GM21526 (cell line): ENCODE measurements around the gene TUSC7.

ENCODE experiments used
- ATAC-seq: cut with Tn5 transposase; IDR thresholded peaks from one replicate; pipeline ENCODE4 v1.9.1; 2021; ENCODE audit warnings: moderate library complexity; ENCODE audit not compliant: unreplicated experiment, low FRiP score

The TUSC7 gene

DNA sequence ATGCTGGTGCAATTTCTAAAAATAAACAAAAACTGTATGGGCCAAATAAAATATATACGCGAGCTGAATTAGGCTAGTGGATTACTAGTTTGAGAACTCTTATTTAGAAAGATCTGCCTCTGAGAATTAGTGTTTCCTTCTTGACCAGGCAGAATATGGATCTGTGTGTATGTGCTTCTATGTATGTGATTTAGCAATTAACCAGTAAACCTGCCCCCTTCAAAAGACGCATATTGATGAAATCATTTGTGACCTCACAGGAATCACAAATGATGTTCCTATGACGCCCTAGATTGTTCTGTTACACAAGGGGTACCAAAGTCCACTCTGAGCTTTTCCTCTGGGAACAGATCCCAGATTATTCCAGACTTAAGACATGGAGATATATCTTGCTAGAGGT lies at the start of gene TUSC7:
TSS of gene TUSC7 (plus strand) at position 301 of the 400 bp plus-strand sequence.
- no peak for ATAC-seq

DNA sequence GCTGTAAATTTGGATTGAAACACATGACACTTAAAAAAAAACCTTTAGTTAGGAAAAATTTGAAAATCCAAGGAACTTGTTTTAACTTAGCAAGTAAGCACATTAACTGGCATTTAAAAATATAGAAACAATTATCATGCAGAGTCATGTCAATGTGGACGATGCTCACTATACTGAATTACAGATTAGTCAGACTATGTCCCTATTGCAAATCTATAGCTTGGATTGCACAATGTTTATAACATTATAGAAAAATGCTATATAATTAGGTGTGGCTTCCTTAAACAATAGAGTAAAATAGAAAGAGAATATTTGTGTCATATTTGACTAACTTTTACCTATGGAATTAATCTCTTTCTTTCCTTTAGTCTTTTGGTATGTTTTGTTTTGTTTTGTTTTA lies 48.4 kb upstream of the TUSC7 start:
- ATAC-seq: no peak

DNA sequence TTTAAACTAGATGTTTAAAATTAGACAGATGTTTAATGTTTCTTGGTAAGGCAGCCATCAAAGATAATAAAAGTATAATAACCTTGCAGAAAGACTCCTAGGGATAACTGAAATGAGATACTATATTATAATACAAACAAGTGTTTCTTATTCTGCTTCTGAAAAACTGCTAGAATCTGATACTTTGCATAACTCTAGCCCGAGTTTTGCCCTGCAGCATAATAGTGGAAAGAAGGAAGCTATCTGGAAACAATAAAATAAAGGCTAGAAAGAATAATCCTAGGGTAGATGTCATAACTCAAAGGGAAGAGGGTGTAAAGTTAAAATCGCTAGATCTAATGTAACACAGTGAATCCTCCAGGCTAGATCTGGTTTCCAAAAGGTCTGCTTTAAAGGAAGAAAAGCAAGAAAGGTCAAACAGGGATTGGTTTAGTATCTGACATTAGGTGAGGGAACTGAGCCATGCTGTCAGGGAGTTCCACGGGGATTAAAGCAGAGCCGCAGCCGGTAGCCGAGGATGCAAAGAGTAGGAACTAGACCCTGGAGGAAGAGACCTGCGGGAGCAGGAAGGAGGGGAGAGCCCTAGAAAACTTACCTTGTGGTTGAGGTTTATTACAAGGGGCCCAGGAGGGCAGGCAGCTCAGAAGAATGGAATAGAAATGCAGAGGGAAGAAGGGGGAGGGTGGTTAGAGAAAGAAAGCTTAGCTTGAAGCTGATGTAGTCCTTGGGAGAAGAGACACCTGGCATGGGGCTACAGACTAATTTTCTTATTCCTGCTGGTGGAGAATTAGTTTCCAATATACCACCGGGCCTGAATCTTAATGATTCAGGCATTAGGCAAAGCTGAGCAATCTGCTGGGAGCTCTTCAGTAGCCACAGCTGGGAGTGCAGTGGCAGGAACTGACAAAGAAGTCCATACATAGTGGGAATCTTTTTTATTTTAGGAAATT lies 46.1 kb upstream of the TUSC7 start:
- ATAC-seq: no peak

DNA sequence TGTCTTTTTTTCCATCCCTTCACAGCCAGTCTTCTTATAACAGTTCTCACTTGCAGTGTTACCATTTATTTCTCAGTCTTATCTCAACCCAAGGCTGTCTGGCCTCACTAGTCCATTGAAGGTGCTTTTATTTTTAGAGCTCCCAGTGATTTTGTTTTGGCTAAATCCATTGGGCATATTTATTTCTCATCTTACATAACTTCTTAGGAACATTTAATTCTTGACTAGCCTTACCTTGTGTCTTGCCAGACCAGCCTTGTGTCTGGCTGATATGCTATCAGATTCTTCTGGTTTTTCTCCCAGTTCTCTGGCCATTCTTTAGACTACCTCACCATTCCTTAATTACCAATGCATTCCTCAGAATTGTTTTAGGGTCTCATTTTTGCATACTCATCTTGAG lies 42.3 kb upstream of the TUSC7 start:
- no peak for ATAC-seq

DNA sequence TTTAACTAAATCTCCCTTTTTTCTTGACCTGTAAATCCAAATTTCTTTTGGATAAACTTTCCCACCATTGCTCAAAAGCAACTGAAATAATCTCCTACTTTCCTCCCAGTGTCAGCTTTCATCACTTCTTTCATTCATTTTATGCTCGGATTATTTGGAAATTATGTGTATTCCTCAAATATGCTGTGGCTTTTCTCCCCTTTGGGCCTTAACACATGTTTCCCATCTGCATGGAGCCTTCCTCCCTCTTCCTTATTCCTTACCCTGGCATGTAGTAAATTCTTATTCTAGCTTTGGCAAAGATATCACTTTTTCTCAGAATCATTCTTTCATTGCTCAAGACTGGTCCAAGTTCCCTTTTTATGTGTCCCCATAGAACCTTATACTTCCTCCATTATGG lies 41.8 kb upstream of the TUSC7 start:
- ATAC-seq: no peak

DNA sequence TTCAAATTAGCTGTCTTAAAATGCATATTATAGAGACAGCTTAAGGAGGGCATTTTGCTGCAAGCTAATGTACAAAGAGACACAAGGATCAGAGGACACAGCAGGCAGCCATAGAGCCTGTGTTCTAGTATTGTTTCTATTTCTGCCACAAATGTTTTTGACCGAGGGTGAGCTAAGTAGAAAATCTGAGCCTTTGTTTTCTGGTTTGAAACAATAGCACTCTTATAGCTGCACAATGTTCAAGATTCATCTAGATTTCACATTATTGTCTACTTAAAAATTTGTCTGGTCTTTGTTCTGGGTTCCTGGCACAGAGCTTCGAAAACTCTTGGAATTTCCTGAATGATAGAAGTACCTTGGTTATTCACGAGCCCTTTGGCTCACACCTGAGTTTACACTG lies 40.0 kb upstream of the TUSC7 start:
- ATAC-seq: no peak

DNA sequence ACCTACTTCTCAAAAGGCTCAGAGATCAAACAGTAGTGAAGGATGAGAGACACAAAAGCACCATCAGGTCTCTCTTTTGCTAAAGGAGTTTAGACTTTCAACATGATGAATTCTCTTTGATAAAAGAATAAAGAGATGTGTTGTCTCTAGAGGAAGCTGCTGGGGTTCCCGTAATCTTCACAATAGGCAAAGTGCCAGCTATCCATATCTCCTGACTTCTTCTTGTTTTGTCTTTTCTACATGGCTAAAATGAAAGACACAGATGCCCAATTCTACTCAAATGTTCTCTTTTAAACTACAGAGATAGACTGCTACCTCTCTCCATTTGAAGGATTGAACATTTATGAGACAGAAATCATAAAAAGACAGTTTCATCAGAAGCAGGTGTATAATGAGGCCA lies 38.4 kb upstream of the TUSC7 start:
- no peak for ATAC-seq

DNA sequence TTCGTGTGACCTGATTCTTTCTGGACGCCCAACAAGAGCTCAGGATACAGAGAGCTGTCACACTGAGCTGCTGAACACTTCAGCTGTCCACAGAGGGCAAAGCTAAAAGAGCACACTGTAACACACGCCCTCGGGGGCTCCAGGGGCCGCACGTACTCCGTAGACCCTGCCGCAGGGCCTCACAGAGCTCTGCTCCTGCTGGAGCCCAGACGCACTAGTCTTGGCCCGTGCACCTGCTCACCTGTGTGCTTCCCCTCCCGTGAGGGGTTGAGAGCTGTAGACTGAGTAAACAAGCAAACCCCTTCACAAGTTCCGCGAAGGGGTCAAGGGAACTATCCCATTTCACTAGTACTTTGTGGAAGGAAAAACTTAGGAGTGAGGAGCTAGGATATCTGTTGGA lies 30.7 kb upstream of the TUSC7 start:
- ATAC-seq: no peak

DNA sequence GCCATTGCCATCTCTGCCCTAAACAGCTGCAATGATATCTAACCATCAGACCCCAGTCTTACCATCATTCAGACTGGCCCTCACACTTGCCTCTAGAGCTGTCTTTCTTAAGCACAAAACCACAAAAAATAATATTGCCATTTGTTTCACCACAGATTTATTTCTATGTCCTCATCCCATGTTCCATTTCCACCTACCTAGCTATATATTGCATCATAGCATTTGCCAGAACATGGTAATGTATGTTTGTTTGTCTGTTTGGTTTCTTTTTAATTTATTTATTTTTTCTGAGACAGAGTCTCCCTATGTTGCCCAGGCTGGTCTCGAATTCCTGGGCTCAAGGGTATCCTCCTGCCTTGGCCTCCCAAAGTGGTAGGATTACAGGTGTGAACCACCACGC lies 18.5 kb upstream of the TUSC7 start:
- ATAC-seq: no peak

DNA sequence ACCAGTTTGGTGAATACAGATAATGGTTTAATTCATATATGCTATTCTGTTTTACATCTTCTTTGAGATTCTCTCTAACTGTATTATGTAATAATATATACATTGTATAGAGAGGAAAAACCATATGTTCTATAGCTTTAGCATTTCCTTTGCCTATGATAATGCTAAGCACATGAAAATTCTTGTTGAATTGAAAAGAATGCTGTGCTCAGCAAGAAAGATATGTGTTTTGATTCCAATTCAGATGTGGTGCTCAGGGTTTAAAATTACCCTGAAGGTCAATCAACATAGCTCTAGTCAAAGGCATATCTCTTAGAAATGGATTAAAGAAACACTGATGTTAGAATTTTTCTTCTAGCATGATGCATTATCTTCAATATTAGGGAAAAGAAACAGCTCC lies 8.5 kb upstream of the TUSC7 start:
- no peak for ATAC-seq

DNA sequence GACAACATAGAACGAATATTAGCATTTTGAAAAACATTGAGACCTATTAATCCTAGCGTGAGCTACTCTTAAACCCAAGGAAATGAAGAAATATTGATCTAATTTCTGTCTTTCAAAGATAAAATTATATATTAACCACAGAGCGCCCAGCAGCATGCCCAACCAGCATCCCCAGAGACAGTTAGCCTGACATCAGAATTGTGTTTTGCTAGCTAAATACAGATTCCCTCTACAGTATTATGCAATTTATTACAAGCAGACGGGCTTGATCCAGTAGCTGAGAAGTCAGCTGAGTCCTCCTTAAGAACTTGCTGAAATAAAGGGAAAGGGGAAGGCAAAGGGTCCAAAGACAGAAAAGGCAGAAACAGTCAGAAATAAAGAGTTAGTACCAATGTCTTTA lies 7.2 kb upstream of the TUSC7 start:
- ATAC-seq: no peak

DNA sequence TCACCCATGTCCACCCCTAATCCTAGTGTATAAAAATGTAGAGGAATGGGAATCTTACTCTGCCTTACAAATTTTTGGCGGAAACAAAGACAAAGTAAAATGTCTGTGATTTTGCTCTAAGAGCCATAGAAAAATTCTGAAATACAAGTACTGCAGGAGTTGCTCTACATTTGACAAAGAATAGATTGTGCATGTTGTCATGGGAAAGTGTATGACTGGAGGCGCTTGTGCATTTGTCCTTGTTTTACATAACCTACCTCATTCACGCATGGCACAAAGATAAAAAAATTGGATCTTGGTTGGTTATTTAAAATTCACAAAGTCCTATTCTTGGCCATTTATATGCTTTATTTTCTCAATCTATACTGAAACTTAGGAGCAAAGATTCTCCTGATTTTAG lies 2.0 kb upstream of the TUSC7 start:
- ATAC-seq: no peak

DNA sequence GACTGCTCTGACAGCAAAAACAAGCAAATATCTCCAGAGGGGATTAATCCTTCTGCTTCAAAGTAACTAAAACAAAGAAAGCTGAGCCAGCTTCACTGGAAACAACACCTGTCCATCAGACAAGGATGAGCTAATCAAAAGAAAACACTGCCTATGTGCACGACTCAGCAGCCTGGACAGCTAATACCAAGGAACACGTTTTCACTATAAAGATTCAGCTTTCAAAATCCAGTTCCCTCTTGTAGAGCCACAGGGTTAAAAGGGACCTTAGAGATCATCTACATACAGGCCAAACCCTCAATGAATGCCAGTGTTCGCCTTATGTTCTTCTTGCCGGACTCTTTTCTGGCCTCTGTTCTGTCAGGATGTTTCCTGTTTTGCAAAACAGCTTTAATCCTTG lies 6.9 kb downstream of the TUSC7 start:
- ATAC-seq: no peak

DNA sequence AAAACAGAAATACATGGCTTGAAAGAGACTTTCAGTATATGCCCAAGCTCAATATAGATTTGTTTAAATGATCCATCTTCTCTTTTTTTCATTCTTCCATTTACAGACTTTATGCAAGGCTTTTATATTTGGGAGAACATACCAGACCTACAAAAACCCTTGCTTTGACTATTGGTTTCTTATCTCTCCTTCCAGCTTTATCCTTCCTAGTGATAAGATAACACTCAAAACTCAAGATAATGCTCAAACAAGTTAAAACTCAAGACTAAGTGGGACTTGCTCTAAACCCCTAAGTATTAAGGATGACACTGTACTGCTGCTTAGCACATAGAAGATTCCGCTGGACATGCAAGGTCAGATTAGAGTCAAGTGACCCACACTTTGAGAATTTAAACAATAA lies 8.0 kb downstream of the TUSC7 start:
- no peak for ATAC-seq

DNA sequence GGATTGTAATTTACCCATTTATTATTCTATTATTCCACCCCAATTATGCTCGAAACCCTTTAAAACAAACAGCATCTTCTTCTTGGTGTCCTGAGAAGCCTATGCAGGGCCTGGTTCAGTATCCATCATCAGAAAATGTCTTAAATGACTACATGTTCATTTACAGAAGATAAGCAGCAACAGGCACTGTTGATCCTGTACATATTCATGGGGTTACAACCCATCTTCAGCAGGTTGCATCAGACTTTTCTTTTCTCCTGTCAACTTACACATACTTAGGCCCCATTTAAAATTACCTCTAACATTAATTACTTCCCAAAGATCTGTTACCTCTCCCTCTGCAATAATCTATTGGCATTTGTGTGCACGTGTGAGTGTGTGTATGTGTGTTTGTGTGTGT lies 18.9 kb downstream of the TUSC7 start:
- ATAC-seq: no peak

DNA sequence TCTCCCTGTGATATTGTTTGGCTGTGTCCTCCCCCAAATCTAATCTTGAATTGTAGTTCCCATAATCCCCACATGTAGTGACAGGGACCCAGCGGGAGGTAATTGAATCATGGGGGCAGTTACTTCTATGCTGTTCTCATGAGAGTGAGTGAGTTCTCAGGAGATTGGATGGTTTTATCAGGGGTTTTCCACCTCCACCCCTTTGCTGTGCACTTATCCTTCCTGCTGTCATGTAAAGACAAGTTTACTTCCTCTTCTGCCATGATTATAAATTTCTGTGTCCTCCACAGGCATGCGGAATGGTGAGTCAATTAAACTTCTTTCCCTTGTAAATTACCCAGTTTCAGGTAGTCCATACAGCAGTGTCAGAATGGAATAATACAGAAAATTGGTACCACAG lies 24.7 kb downstream of the TUSC7 start:
- ATAC-seq: no peak

DNA sequence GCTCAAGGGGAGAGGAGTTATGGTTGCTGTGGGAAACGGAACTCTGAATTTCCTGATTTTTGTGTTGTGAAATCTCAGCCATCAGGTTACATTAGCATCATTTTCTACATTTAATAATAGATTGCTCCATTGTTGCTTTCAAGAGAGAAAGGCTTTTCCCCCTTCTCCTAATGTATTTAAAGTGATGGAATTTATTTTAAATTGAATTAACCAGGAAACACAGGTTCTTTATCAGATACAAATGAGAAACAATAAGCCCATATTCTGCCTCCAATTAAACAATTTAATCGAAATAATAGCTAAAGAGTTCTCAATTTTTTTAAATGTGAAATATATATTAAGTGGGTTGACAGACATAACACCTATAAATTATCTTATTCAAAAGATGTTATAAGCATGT lies 30.1 kb downstream of the TUSC7 start:
- no peak for ATAC-seq

DNA sequence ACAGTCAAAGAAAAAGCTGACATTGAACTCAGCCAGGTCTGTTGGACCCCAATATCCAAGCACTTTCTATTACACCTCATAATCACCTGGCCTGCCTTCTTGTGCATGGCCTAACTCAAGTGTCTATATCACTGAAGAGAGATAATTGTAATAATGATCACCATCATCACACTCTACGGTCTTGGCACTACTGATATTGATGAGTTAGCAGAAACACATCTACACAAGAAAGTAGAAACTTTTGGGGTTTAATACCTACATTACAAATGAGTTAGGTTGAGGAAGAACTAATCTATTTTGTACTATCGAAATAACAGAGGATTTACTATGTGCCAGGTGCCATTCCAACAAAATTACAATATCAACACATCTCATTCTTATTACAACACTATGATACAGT lies 30.7 kb downstream of the TUSC7 start:
- ATAC-seq: no peak

DNA sequence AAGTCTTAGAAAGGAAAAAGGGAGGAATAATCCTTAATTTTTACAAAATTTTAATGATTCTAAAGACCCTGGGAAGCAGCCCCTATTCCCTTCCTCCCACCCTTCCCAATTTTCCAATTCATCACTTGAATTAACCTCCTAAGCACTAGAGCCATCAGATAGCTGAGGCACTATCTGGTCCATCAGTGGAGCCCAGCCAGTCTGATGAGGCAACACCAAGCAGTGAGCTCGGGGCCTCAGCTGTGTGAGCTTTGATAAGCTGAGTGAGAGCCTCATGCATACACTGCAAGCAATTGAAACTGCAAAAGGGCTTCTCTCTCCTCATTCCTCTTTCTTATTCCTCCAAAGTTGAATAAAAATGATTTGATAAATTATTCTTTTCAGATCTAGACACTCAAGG lies 31.9 kb downstream of the TUSC7 start:
- no peak for ATAC-seq

DNA sequence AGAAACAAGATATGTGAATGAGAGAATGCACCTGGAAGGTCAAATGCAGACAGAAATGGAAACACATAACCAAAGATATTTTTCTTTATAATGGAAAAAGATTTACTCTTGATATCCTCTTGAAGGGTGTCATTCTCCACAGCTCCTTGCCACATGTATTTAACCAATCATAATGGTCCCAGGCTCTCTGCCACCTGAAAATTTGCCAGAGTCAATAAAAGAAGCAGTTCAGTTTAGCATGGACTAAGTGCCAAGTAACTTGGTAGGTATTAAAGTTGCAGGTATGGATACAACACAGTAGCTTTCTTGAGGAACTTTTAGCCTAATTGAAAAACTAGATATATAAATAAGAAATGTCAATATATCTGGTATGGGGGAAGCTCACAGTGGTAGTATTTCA lies 33.5 kb downstream of the TUSC7 start:
- ATAC-seq: no peak

DNA sequence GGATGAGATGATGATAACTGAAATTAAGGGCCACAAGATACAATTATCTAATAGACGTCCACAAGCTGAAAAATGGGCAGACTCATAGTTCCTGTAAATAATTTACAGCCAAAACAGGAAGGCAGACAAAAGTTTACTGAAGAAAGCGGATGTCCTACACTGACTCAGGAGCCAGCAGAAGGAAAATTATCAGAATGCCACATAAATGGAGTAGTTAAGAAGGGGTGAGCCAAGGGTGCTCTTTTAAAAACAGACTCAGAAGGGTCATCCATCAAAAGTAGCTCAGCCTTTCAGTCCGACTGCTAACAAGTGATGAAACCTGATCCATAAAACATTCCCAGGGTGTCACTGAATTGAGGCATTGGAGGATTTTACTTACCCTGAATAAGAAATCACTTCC lies 39.8 kb downstream of the TUSC7 start:
- no peak for ATAC-seq

DNA sequence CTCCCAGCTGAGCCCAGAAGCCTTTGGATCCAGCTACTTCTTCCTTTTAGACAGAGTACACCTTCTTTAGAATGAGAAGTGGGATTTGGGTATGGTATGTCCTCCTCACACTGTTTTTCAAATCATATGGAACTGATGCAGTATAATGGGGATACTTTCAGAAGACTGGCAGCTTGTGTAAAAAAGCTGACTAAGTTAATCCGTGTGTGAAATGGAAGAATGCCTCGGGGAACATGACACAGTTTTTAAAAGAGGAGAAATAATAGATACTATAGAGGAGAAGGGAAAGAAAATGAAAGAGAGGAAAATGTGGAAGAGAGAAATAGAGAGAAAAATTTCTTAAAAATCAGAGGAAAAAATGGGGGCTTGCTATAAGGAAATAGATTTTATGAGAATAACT lies 47.7 kb downstream of the TUSC7 start:
- no peak for ATAC-seq

DNA sequence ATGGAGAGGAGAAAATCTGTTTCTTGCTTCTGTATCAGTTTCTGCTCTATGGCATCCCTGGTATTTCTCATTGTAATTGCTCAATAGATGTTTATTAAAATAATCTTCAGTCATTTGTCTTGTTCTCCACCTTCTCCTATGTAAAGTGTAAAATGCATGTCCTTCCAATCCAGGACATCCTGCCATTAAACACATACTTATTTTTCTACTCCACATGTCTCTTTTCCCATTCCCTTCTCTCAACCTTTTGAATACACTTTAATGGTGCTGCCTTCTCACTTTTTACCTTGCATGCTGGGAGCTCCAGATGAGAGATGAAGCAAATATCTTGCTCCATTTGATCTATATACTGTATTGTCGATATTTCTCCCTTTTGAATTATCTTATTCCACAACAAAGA lies 49.7 kb downstream of the TUSC7 start:
- ATAC-seq: no peak
